Activated CD4-positive, alpha-beta T cell treated with anti-CD3 and anti-CD28 coated beads for 1 hour (primary cell): ENCODE measurements around the gene KIAA2012.

Experiments
- DNase-seq: peaks from one replicate; pipeline ENCODE4 v3.0.0-alpha.2; 2020

Gene KIAA2012

DNA sequence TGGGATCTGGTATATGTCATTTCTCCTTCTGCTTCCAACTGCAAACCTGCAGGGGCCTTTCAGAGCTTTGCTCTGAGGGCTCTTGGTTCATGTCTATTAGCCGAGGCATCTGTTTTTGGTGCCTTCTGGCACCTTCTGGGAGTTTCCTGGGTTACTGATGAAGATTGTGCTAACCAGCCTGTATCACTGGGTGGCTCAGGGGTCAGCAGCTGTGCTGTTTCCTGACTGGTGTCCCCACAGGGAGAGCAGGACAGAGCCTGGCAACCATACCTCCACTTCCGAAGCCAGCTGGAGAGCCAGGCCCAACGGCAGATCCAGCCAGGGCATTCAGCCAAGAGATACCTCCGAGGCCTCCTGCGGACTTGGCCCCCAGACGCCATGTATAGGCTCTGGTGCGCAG is 17.5 kb downstream of the KIAA2012 start:
- DNase-seq = no peak

DNA sequence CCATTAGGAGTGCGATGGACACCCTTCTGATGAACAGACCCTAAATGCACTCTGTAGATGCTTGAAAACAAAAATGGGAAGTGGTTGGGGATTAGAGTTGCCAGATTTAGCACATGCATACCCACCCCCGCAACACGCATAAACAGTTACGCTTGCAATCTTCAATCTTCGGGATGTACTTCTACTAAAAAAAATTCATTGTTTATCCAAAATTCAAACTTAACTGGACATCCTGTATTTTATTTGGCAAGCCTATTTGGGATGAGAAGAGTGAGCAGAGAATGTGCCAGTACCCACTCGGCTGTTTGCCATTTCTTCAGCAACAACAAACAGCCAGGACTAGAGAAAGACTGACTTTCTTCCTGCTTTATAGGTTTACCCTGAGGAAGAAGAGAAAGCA is 18.4 kb downstream of the KIAA2012 start:
- DNase-seq = no peak

DNA sequence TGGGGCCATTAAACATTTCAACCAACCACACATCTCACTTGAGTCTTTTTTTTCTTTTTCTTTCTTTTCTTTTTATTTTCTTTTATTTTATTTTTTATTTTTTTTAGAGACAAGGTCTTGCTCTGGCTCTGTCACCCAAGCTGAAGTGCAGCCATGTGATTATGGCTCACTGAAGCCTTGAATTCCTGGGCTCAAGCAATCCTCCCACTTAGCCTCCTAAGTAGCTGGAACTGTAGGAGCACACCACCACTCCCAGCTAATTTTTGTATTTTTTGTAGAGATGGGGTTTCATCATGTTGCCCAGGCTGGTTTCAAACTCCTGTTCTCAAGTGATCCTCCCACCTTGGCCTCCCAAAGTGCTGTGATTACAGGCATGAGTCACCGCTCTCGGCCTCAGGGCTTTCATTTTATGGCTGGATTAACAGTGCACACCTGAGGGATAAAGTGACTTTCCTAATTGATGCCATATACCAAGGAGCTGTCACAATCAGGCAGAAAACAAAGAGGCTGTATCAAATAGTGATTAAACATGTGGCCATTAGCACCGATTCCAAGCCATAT is 21.5 kb downstream of the KIAA2012 start:
- DNase-seq = no peak

DNA sequence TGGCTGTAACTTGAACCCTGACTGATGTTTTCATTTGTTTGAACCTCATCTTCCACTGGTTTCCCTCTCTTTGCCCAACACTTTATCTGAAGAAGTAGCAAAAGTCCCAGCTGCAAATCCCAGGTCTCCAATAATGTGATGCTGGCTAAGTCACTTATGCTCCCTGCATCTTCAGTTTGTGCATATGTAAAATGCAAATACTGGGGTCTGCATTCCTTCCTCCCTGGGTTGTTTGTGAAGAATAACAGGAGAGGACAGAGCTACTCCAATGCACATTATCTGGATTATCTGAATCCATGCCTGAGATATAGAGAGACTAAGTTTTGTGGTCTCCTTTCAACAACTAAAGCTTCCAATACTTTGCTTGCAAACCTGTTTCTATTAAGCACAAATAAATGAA is 22.2 kb downstream of the KIAA2012 start:
- DNase-seq = no peak

DNA sequence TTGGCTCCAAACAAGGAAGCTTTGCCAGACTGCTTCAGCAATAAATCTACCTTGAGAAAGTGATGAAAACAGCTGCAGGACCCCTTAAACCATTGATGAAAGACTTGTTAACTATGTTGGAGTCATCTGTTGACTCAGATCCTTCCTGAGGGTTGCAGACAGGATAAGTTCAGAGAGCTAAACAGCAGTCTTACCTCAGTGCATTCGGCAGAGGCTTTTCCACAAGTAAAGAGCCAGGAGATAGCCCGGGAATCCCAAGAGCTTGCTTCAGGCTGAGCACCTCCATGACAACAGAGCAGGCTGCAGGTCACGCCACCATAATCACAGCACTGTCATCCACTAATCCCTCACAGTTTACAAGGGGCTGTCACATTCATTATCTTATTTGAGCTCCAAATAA is 23.7 kb downstream of the KIAA2012 start:
- no peak for DNase-seq

DNA sequence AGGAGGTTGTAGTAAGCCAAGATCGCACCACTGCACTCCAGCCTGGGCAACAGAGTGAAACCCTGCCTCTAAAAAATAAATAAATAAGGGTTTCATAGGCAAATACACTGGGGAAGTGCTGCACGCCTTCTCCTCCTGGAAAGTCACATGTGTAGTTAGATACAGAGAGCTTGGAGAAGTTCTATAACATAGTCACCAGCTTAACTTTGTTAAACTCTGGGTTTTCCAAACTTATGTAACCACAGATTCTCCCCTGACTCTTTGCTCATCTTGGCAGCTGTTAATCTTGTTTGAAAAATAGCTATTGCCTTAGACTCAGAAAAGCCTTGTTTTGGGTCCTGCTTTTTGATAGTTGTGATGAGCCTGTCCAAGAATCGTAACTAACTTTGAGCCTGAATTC is 25.2 kb downstream of the KIAA2012 start:
- DNase-seq = no peak

DNA sequence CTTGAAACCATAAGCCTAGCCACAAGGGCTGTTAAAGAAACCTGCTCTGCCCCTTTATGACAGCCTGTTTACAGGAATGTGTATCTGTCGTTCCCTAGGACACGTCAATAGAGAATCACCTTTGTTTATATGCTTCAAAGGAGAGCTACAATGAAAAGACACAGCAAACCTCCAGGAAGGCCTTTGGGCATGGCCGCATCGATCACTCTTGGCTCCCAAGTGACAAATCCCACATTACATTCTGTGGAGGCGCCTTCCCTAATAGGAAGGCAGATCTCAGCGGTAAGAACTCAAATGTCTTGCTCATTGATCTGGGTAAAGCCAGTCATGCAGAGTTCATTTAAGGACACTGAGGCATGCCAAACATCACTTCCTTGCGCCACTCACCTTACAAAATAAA is 26.5 kb downstream of the KIAA2012 start:
- DNase-seq = no peak

DNA sequence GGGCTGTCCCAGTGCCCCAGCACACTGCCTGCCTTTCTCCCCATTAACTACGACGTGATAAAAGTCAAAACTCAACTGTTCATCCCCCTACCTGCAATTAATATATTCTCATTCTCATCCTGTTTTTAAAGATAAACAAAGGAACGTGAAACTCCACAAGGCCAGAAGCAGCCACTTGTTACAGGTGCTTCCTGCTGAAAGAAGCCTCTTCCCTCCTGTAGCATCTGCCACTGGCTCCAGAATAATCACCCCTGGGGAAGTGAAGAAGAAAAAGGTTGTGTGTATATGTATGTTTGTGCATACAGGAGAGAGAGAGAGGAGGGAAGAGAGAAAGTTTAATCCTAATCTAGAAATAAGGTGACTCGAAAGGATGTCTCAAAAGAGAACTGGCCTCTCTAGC is 27.1 kb downstream of the KIAA2012 start:
- no peak for DNase-seq

DNA sequence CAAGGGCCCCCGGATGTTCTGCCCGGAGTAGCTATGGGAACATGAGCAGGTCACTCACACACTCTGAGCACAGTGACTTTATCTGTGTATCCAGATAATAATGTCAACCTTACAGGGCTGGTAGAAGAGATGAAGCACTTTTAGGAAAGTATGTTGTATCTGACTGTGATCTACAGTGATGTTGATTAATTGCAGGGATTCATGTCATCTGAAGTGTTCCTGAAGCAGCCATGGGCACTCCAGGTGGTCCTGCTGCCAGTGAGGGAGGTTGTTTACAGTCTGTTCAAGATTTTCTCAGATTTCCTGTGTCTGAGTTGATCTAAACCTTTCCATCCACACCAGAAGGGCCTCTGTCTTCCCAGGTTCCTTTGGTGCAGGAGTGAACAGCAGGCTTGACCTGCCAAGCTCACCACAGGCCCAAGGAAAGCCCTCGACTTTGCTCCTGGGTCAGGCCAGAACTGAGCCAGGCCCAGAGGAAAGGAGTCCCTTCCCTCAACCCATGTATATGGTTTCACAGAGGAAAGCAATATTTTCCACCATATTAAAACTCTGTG is 28.0 kb downstream of the KIAA2012 start:
- DNase-seq = no peak

DNA sequence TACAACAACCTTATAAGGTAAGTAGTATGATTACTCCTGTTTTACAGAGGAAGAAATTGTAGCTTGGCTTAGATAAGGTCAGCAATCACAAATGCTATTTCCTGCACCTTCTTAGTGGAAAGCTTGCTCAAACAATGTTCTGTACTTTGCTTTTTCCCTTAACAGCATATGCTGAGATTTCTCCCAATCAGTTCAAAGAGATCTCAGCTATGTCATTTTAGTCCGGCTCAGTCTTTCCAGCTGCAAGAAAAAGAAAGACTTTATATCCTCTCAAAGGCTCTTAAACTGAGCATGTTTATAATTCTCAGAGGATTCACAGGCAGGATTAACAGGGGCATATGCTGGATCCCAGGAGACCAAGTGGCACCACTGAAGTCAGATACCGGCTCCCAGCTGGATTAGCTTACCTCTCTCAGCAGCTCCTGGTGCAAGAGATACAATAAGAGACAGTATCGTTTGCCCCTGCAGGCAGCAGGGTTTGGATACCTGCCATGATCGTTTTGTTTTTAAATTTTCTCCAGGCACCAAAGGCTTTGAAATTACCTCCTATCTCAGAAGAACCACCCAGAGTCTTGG is 29.5 kb downstream of the KIAA2012 start:
- DNase-seq = no peak

DNA sequence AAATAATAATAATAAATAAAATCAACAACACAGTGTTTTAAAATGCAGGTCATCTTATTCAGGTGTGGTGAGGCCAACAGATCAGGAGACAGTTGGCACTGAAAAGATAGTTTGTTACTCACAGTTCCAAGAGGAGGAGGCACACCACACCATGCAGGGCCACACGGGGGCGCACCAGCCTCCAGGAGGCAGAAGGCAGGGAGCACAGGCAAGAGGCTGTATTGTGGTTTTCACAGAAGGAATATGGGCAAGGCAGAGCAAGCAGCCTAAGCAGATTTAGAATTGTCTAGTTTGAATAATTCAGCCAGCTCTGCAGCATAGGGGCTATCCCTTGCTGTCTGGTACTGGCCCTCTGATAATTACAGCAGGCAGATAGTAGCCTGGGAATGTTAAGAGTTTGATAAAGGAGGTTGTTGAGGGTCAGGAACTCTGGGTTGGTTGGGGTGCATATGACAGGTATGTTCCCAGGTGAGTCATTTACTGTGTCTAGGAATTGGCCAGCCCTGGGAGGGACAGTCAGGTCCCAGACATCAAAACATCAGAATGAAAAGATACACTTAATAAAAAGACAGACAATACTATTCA is 31.3 kb downstream of the KIAA2012 start:
- DNase-seq = no peak

DNA sequence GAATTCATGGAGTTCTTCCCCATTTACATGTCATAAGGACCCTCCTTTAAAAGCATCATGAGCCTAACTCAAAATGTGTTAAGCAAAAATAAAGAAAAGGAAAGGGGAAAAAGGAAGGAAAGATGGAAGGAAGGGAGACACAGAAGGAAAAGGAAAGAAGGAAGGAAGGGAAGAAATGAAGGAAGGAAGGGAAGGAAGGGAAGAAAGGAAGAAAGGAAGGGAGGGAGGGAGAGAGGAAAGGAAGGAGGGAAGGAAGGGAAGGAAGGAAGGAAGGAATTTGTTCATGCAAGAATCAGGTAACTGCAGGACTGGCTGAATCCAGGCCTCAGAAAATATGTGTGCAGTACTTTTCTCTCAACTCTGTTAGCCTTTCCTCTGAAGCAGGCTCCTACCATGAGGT is 32.0 kb downstream of the KIAA2012 start:
- DNase-seq = no peak

DNA sequence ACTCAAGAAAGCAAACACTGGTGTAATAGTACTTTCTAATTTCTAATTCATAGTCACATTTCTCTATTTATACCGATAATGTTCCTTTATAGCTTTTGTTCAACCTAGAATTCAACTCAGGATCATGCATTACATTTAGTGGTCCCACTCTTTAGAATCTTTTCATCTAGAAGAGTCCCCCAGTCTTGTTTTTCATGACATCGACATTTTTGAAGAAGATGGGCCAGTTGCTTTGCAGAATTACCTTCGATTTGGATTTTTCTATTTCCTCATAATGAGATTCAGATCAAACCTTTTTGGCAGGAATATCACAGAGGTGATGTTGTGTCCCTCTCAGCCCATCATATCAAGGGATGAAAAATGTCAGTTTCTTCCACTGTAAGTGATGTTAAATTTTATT is 35.3 kb downstream of the KIAA2012 start:
- DNase-seq = no peak

DNA sequence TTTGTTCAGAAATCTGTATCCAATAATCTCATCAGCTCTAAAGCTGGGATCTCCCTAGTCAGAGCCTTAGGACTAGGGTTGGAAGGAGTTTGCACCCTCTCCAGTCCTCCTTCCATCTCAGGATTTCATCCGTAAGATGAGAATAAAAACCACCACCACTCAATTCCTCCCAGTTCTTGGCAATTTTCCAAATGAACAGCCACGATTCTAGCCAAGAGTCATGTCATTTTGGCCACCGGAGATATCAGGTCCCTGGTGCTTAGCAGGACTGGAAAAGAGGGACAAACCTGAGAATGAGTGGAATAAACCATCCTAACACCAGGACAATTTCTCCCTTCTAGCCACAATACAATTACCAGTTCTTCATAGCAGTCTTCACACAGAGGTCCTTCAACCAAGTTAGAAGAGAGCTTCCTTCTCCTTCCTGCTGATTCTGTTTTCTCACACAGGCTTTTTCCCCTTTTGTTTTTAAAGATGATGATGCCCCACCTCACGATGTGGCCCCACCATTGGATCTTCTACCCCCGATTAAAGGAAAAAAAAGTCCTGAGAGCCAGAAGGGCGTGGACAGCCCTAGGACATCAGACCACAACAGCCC is 36.2 kb downstream of the KIAA2012 start:
- DNase-seq = no peak

DNA sequence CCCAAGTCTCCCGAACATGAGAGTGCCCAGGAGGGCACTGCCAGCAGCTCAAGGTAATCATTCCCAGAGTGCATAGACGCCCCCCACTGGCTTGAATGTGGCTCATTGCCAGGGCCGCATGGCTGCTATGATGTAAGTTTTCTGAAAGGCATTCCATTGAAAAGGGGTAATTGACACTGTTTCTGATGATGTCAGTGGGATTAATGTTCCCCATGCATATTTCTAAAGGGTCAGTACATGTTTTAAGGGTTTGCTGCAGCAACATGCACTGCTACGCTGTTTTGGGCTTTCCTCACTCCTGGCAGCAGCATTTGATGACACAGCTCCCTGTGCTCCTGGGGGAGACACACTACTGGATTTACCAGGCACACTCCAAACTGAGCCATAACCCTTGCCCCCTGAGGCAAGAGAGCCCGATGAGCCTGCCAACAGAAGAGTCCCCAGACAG is 36.7 kb downstream of the KIAA2012 start:
- DNase-seq = no peak

DNA sequence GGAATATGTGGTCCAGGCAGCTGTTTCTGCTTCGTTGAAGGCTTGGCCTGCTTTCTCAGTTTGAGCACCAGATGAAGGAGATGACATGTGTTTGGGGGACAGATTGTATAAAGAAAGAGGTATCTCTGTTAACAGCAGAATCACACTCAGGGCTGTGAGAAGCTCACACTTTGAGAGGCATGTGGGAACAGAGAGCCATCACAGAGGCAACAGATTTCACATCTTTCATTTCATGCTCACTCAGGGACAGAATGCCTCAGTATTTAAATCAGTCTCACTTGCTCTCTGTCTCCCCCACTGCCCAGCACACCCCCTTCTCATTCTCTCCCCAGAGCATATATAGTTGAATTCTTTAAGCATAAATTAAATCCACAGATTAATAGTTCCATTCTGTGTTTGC is 37.4 kb downstream of the KIAA2012 start:
- no peak for DNase-seq

DNA sequence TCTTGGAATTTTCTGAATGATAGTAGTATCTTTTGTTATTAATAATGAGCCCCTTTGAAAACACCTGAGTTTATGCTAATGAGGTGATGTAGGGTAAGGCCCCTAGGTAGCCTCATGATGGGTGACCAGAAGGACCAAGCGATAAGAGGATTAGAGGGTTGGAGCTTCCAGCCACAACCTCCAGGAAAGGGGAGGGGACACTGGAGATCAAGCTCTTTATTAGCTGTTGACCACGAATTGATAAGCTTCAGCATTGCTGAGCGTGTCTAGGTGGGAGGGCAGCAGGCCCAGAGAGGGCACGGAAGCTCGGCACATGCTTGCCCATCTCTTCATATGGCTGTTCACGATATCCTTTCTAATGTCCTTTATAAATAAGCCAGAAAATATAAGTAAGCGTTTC is 39.0 kb downstream of the KIAA2012 start:
- no peak for DNase-seq

DNA sequence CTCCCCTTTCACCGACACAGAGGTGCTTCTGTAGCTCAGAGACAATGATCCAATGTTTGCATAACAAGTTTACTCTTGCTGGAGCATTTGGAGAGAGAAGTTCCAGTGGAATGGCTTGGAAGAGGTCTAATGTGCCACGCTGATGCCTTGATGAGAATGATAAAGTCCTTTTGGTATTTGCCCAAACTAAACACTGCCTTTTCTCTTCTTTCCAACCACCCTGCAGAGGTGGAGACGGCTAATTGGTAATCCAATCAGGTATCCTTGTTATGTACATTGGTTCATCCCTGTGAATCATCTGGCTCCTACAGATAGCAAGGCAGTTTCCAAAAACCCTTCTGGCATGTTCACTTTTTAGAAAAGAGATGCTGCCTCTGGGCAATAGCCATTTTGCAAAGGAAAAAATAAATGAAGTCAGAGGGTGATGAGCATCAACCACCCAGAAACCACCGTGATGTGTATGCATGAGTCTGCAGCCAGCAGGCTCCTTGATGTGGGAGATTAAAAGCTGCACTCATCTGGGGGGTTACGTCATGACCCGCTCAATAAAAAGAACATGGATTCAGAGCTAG is 40.6 kb downstream of the KIAA2012 start:
- no peak for DNase-seq

DNA sequence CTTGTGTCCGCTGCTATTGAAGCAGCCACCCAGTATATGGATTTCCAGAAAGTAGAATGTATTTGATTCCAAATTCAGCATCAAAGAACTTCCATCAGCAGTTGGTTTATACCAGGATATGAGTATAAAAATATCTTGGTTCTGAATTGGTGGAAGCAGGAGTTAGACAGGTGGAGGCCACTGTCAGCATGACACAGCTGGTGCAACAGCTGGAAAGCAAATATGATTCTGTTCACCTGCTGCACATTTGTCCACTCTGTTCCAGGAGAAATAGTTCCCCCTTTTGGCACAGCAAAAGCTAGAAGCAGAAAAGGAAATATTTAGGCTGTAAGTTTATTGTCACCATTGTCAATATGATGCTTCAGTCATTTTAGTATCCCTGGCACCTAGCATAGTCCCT is 41.2 kb downstream of the KIAA2012 start:
- no peak for DNase-seq

DNA sequence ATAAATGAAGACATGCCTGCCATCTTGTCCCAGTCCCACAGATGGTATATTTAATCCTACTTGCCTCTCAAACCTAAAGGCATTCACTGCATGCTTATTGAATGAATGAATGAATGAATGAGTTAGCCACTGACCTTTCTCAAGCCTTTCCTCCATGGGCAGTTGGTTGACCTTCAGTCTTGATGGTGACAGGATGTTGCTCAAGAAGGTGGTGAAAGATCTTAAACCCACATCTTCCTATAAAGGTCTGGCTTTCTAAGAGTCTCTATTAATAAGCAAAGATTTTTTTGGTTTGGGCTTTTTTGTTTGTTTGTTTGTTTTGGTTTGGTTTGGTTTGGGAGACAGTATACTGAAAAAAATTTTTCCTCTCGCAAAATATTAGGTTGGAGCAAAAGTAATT is 41.7 kb downstream of the KIAA2012 start:
- no peak for DNase-seq

DNA sequence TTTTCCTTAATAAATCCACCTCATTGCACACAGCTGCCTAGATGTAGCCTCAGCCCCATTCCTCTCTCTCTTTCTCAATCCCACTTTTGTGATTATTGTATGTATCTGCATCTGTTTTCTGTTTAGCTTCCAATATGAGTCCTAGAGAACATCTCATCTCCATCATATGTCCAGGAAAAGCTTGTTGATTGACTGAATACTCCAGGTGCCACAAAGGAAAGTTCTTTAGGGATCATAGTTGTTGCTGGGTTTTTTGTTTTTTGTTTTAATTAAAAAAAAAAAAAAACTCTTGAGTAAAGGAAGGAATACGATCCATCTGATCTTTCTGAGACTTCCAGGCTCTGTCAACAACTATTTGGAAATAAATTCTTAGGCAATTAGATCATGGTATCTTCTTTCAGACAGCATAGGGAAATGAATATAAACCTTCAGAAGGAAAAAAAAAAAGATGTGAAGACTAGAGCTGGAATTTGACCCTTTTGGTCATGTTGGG is 42.5 kb downstream of the KIAA2012 start:
- DNase-seq = no peak

DNA sequence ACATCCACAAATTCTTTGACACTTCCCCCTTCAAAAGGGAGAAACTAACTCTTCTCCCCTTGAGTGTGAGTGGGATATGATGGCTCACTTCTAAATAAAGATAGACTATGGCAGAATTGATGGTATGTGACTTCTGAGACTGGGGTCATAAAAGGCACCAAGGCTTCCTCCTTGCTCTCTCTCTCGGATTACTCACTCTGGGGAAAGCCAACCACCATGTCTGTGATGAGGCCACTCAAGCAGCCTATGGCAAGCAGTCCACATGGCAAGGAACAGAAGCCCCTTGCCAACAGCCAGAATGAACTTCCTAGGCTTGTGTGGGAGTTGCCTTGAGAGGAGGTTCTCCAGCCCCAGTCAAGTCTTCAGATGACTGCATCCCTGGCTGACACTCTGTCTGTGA is 43.6 kb downstream of the KIAA2012 start:
- DNase-seq = no peak

DNA sequence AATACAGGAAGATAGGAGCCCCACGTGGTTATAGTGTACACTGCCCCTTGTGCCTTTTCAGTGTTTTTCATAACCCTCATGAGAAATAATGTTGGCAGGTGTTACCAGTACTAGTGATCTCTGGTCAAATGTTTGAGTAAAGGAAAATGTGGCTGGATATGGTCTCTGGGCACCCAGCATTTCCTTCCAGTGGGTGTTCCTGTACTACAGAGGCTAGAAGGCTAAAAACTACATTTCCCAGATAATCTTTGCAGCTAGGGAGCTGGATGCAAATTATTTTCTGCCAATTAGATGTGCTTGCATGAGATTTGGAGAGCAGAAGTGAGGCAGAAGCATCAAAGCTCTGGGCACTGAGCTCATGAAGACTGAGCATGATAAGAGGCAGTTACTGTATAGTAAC is 45.1 kb downstream of the KIAA2012 start:
- no peak for DNase-seq

DNA sequence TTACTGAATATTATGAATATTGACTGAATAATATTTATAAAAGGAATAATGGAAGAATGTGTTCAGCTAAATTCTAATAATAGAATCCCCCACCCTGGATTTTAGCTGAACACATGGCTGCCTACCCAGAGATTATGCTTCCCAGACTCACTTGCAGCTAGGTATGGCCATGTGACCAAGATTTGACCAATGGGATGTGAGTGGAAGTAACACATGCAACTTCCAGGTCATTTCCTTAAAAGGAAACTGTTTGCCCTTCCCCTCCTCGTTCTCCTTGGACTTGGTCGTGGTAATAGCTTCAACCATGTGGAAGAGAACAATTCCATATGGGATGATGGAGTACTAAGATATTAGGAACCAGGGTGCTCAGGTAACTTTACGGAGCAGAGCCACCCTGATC is 47.8 kb downstream of the KIAA2012 start:
- no peak for DNase-seq
